SJSA1 (cell line): ENCODE measurements around the gene DNAH6. TPM values are rescaled to one million over a fixed set of nuclear protein-coding genes. Genes with fewer than 3 reads are reported as not detected.
A peak's percentile ranks its signal among the peaks of the same experiment; 100 is the strongest.
"Not testable (repeated sequence)": the region's sequence is repeated elsewhere in the genome, so short reads cannot be mapped to it uniquely, and the experiment has no call there.

Source experiments
- DNase-seq, 2 experiments: peaks; one replicate each; pipeline ENCODE4 v3.0.0-alpha.2; 2015 to 2020; ENCODE audit warnings: low spot score in 2 of 2, low read depth in 1 of 2
- H3K27ac ChIP-seq: fragments of 250-450 bp; sonication (Bioruptor Pico); 2 replicates; pipeline ENCODE4 v1.5.1; 2020; ENCODE audit warnings: mild to moderate bottlenecking, moderate library complexity
- H3K27me3 ChIP-seq: fragments of 250-450 bp; sonication (Bioruptor Pico); replicated peaks from 2 replicates; pipeline ENCODE4 v1.5.1; 2020; ENCODE audit warnings: mild to moderate bottlenecking, moderate library complexity
- H3K36me3 ChIP-seq: fragments of 250-450 bp; sonication (Bioruptor Pico); 2 replicates; pipeline ENCODE4 v1.5.1; 2020; ENCODE audit warnings: mild to moderate bottlenecking
- H3K4me1 ChIP-seq: fragments of 250-450 bp; sonication (Bioruptor Pico); replicated peaks from 2 replicates; pipeline ENCODE4 v1.6.1; 2021; ENCODE audit warnings: mild to moderate bottlenecking
- H3K4me3 ChIP-seq: fragments of 250-450 bp; sonication (Bioruptor Pico); 2 replicates; pipeline ENCODE4 v1.5.1; 2020; ENCODE audit warnings: mild to moderate bottlenecking
- H3K9me3 ChIP-seq: fragments of 250-450 bp; sonication (Bioruptor Pico); replicated peaks from 2 replicates; pipeline ENCODE4 v1.5.1; 2020; ENCODE audit warnings: mild to moderate bottlenecking
- total RNA-seq: library from RNA; depleted of rRNA; stranded (reverse); fragments of >200 nt; shearing (Covaris generic); gene quantifications from 2 replicates; pipeline ENCODE4 v1.2.3, GENCODE V29; 2014

DNAH6 gene
- total RNA-seq, 1 experiment from 2014 or later: 0.58 TPM

DNA sequence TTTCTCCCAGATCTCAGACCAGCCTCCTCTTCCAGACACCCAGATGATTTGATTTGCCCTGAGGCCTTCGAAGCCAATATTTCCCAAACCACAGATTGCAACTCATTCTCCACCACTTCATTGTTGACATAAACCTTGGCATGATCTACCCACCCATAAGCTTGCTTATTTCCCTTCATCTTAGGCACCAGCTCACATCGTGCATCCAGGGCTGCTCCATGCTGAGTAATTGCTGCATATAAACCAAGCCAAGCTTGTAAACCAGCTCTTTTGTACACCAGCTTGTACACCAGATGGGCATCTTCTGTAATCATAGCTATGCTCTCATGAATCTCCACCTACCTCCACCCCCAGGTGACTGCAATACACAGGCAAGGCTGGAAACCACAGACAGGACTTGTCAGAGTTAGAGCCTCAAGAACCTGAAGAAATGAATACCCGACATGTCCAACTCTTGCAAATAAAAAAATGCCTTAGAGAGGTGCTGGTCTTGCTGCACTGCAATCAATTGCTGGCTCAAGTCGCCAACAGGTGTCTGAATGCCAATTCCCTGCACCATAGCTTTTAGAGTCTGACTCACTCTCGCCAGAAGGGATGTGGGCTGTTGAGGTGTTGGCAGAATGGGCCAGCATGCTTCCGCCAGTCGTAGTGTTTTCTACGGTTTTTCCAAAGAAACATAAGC is 333.1 kb downstream of the DNAH6 start:
- Histone ChIP-seq H3K27me3 (no peaks in the 10 kb centered on the region), H3K36me3 (no peaks in the 10 kb centered on the region), H3K27ac (no peak overlapping the region), H3K9me3 (no peaks in the 10 kb centered on the region), H3K4me1 (peaks cover 22% of the 10 kb centered on the region), H3K4me3 (no peak overlapping the region)
- DNase-seq: no peak

GRCh38 chr2:84850471-84850870 is 334.2 kb downstream of the DNAH6 start:
- Histone ChIP-seq H3K4me1 (peaks cover 20% of the 10 kb centered on the region), H3K4me3 (no peak overlapping the region), H3K27me3 (no peaks in the 10 kb centered on the region), H3K27ac (no peak overlapping the region), H3K36me3 (no peaks in the 10 kb centered on the region), H3K9me3 (no peaks in the 10 kb centered on the region)
- no peak for DNase-seq

GRCh38 chr2:84851876-84852275 is 335.6 kb downstream of the DNAH6 start:
- no peak overlapping the region for H3K4me3 ChIP-seq
- H3K27me3 ChIP-seq: no peaks in the 10 kb centered on the region
- H3K27ac ChIP-seq: no peak overlapping the region
- DNase-seq: no peak
- H3K9me3 ChIP-seq: no peaks in the 10 kb centered on the region
- peaks cover 6% of the 10 kb centered on the region for H3K4me1 ChIP-seq
- H3K36me3 ChIP-seq: no peaks in the 10 kb centered on the region

- DNase-seq: no peak
- Histone ChIP-seq H3K4me3 (no peak overlapping the region), H3K36me3 (no peaks in the 10 kb centered on the region), H3K4me1 (peaks cover 5% of the 10 kb centered on the region), H3K27me3 (no peaks in the 10 kb centered on the region), H3K9me3 (no peaks in the 10 kb centered on the region), H3K27ac (no peak overlapping the region)
Observed at GRCh38 chr2:84854850-84855249, 338.6 kb downstream of the DNAH6 start.

DNA sequence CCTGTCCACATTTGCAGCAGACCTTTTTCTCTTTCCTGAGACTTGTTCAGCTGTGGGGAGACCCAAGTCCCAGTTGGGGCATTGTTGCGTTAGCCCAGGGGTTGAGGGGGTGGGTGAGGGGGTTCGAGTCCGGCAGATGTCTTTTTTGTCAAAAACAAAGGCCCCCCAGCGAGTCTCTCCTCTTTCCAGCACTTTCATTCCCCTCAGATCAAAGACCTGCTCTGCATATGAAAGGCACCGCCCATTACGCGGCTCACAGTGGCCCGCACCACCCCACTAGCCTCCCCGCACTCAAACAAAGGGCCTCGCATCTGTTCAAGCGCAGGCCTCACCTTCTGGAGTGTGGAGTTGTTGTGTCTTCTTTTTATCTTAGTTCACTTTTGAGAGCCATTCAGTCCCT is 339.4 kb downstream of the DNAH6 start:
- H3K27ac ChIP-seq: no peak overlapping the region
- H3K9me3 ChIP-seq: no peaks in the 10 kb centered on the region
- H3K27me3 ChIP-seq: no peaks in the 10 kb centered on the region
- no peaks in the 10 kb centered on the region for H3K36me3 ChIP-seq
- H3K4me1 ChIP-seq: peaks cover 5% of the 10 kb centered on the region
- no peak overlapping the region for H3K4me3 ChIP-seq
- DNase-seq: no peak

DNA sequence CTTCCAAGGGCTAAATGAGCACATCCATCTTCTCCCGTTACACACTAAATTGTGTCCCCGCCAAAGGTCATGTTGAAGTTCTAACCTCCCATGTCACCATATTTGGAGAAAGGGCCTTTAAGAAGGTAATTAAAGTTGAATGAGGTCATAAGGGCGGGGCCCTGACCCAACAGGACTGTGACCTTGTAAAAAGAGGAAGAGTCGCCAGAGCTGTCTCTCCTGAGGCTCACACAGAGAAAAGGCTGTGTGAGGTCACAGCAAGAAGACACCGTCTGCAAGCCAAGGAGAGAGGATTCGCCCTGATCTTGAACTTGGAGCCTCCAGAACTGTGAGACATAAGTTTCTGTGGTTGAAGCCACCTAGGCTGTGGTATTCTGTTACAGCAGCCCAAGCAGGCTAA is 340.5 kb downstream of the DNAH6 start:
- no peaks in the 10 kb centered on the region for H3K36me3 ChIP-seq
- no peak overlapping the region for H3K4me3 ChIP-seq
- no peak overlapping the region for H3K27ac ChIP-seq
- no peaks in the 10 kb centered on the region for H3K9me3 ChIP-seq
- DNase-seq: no peak
- H3K4me1 ChIP-seq: peaks cover 5% of the 10 kb centered on the region
- H3K27me3 ChIP-seq: no peaks in the 10 kb centered on the region

GRCh38 chr2:84857566-84857965 is 341.3 kb downstream of the DNAH6 start:
- Histone ChIP-seq H3K4me3 (no peak overlapping the region), H3K27ac (no peak overlapping the region), H3K27me3 (no peaks in the 10 kb centered on the region), H3K9me3 (no peaks in the 10 kb centered on the region), H3K4me1 (peaks cover 5% of the 10 kb centered on the region), H3K36me3 (no peaks in the 10 kb centered on the region)
- DNase-seq: no peak

- Histone ChIP-seq H3K27me3 (no peaks in the 10 kb centered on the region), H3K4me1 (peaks cover 5% of the 10 kb centered on the region)
Observed at GRCh38 chr2:84858123-84858522, 341.8 kb downstream of the DNAH6 start.

GRCh38 chr2:84858937-84859336 is 342.6 kb downstream of the DNAH6 start:
- no peak for DNase-seq
- Histone ChIP-seq H3K36me3 (no peaks in the 10 kb centered on the region), H3K27me3 (no peaks in the 10 kb centered on the region), H3K4me3 (no peak overlapping the region), H3K27ac (no peak overlapping the region), H3K9me3 (no peaks in the 10 kb centered on the region), H3K4me1 (peaks cover 5% of the 10 kb centered on the region)

More at GRCh38 chr2:84858123-84858522, 341.8 kb downstream of the DNAH6 start:
- Histone ChIP-seq H3K36me3 (no peaks in the 10 kb centered on the region), H3K4me3 (no peak overlapping the region), H3K9me3 (no peaks in the 10 kb centered on the region), H3K27ac (no peak overlapping the region)
- no peak for DNase-seq

DNA sequence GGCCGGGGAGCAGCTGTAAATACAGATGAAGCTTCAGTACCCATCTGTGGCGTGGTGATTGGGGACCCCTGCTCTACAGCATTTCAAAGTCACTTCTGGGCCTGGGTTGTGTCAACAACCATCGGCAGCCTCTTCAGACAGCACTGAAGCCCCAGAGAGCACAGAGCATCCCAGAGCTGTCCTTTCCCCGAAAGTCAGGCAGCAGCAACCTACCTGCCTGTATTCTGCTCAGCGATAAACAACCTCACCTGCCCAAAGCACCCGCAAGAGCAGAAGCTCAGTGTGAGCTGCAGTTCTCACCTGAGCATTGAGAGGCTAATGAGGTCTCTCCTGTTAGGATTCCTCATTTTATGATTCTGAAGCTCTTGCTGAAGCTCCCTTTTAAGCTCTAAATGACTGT is 345.2 kb downstream of the DNAH6 start:
- H3K4me1 ChIP-seq: peaks cover 5% of the 10 kb centered on the region
- H3K27ac ChIP-seq: no peak overlapping the region
- no peaks in the 10 kb centered on the region for H3K9me3 ChIP-seq
- no peak for DNase-seq
- no peak overlapping the region for H3K4me3 ChIP-seq
- H3K27me3 ChIP-seq: no peaks in the 10 kb centered on the region
- H3K36me3 ChIP-seq: no peaks in the 10 kb centered on the region

DNA sequence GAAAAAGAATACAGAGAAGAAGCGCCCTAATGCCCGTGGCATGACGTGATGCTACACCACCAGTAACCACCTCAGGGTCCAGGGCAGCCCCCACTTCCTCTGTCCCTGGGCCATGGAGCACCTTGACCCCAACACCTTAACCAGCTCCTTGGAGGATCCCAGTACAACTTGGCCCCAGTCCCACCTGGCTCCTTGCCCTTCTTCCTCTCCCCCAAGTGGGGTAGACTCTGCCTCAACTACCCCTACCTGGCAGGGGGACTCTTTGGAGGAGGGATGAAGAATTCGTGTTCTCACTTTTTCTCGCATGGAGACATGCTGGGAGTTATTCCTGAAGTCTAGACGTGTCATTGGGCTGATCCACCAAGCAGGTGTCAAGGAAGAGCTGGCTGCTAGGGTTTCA is 345.7 kb downstream of the DNAH6 start:
- no peaks in the 10 kb centered on the region for H3K27me3 ChIP-seq
- DNase-seq: no peak
- H3K4me1 ChIP-seq: peaks cover 5% of the 10 kb centered on the region
- no peak overlapping the region for H3K4me3 ChIP-seq
- no peaks in the 10 kb centered on the region for H3K9me3 ChIP-seq
- H3K27ac ChIP-seq: no peak overlapping the region
- no peaks in the 10 kb centered on the region for H3K36me3 ChIP-seq

DNA sequence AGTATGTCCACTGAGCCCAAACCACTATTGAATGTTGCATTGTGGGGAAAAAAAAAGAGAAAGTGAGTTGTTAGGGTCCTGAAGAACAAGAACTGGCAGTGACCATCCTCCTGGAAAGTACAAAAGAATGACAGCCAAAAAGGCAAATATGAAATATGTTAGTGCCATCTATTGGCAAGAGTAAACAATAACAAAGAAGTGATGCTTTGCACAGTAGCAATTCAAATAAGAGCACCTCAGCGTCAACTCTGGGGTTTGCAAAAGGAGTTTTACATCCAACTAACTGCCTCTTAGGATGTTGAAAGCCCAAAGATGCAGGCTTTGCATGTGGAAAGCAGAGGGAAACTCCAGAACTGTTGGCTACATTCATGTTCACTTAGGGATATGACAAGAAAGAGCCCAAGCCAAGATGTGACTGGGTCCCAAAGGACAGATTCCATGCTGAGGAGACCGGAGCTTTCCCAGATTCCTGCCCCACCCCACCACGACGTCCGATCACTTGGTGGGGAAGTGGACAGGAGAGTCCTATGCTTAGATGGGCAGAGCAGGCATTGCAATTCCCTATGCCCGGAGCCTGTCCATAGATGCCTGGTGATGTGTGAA is 349.0 kb downstream of the DNAH6 start:
- H3K27me3 ChIP-seq: no peaks in the 10 kb centered on the region; the same call in 1 of the 2 replicates
- no peak overlapping the region for H3K4me3 ChIP-seq
- no peak overlapping the region for H3K27ac ChIP-seq
- H3K36me3 ChIP-seq: no peaks in the 10 kb centered on the region
- DNase-seq: peak in 1 of 2 experiments; percentile 31
- H3K4me1 ChIP-seq: no peaks in the 10 kb centered on the region
- H3K9me3 ChIP-seq: no peaks in the 10 kb centered on the region

DNA sequence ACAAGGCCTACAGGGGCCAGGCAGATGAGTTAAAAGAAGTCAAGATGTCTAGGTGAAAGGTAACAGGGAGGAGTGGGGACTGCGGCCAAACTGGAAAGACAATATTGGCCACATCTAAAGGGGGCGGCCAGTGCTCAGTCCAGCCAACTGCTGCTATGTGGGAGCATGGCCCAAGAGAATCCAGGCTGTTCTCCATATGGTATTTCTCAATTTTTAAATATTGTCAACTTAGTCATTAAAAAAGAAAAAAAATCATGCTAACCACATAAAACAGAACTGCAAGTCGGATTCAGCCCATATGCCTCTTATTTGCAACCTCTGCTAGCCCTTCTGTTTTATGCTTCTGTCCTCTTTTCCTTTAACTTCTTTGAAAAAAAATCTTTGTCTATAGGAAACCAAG is 349.8 kb downstream of the DNAH6 start:
- no peaks in the 10 kb centered on the region for H3K9me3 ChIP-seq
- no peak for DNase-seq
- H3K27me3 ChIP-seq: no peaks in the 10 kb centered on the region; the same call in 1 of the 2 replicates
- no peaks in the 10 kb centered on the region for H3K36me3 ChIP-seq
- no peak overlapping the region for H3K4me3 ChIP-seq
- no peak overlapping the region for H3K27ac ChIP-seq
- H3K4me1 ChIP-seq: no peaks in the 10 kb centered on the region

DNA sequence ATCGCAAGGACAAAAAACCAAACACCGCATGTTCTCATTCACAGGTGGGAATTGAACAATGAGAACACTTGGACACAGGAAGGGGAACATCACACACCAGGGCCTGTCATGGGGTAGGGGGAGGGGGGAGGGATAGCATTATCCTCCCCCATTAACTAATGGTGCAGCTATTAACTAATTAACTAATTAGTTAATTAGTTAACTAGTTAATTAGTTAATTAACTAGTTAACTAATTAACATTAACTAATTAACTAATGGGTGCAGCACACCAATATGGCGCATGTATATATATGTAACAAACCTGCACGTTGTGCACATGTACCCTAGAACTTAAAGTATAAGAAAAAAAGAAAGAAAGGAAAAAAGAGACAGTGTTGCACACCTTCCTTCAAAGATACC is 352.0 kb downstream of the DNAH6 start:
- H3K9me3 ChIP-seq, H3K27ac ChIP-seq, DNase-seq, H3K36me3 ChIP-seq, H3K4me3 ChIP-seq, H3K27me3 ChIP-seq, H3K4me1 ChIP-seq: not testable (repeated sequence)
